HepG2 (cell line): Measurements from ENCODE around the gene ANKRD55. TPM values are rescaled to one million over a fixed set of nuclear protein-coding genes. Genes with fewer than 3 reads are reported as not detected.

Experiments used
- ATAC-seq: fragments of 200-7000 bp; cut with Tn5 transposase; 3 replicates; pipeline ENCODE4 v1.9.1; 2020; ENCODE audit warnings: mild to moderate bottlenecking, moderate library complexity
- BruUV-seq: library from RNA; stranded (reverse); fragments of 400-500 nt; replicated peaks from 2 replicates; lab custom pipeline; 2021; lab: Mats Ljungman, UMichigan
- CTCF ChIA-PET: fragments of 300-600 bp; formaldehyde crosslinking; extraction: SDS; loops from one replicate; lab custom pipeline; 2021; ENCODE audit warnings: low total read pairs, inconsistent platforms, low intra/inter-chr PET ratio; lab: Yijun Ruan, JAX
- POLR2A ChIA-PET: fragments of 350-600 bp; sonication (Branson Sonifier 250); formaldehyde crosslinking; loops from one replicate; lab custom pipeline; 2020; ENCODE audit warnings: antibody characterized with exemption, inconsistent platforms; lab: Yijun Ruan, JAX
- DNase-seq: peaks from one replicate; pipeline ENCODE4 v3.0.0-alpha.2; 2015; ENCODE audit warnings: low spot score
- FAIRE-seq: peaks from 3 replicates; lab custom pipeline; 2011; peaks lifted over from hg19 to GRCh38; lab: Jason Lieb, UNC
- H2AFZ ChIP-seq: one replicate; pipeline ENCODE4 v1.6.1; 2011; ENCODE audit warnings: low read length, inconsistent platforms
- H3K27ac ChIP-seq: fragments of 300-600 bp; 3 replicates; pipeline ENCODE4 v1.8.0; 2011; ENCODE audit warnings: mixed run types, mild to moderate bottlenecking, mixed read lengths, low read length, inconsistent platforms; ENCODE audit not compliant: insufficient read depth; ENCODE audit errors: extremely low read length
- H3K27me3 ChIP-seq, 2 experiments: fragments of 200-600 bp in 1 of 2; 2 replicates in 1 of 2; 3 replicates in 1 of 2; pipeline versions ENCODE4 v1.6.0 to v1.8.0; 2011; ENCODE audit warnings: low read length in 2 of 2, mild to moderate bottlenecking in 2 of 2, moderate library complexity in 2 of 2, inconsistent platforms in 1 of 2; ENCODE audit not compliant: insufficient read depth in 2 of 2, control insufficient read depth in 1 of 2
- H3K36me3 ChIP-seq, 2 experiments: fragments of 200-600 bp in 1 of 2; replicated peaks in 1 of 2; 2 replicates in 1 of 2; 3 replicates in 1 of 2; pipeline versions ENCODE4 v1.5.1 to v1.8.0; 2011; ENCODE audit warnings: low read length in 2 of 2, inconsistent platforms in 1 of 2; ENCODE audit not compliant: insufficient read depth in 2 of 2, control insufficient read depth in 1 of 2
- H3K4me1 ChIP-seq: 2 replicates; pipeline ENCODE4 v1.5.1; 2012; ENCODE audit warnings: low read length, inconsistent platforms; ENCODE audit not compliant: insufficient read depth
- H3K4me2 ChIP-seq: 2 replicates; pipeline ENCODE4 v1.6.0; 2011; ENCODE audit warnings: low read depth, low read length, inconsistent platforms
- H3K4me3 ChIP-seq, 3 experiments: fragments of 200-600 bp in 1 of 3; sonication (generic), shearing (Covaris generic) in 1 of 3; replicated peaks in 1 of 3; 2 replicates each; pipeline ENCODE4 v1.5.1; 2011 to 2016; ENCODE audit warnings: low read length in 3 of 3, inconsistent platforms in 2 of 3, low read depth in 2 of 3, mild to moderate bottlenecking in 2 of 3, control low read depth in 1 of 3, mixed read lengths in 1 of 3; ENCODE audit not compliant: insufficient read depth in 1 of 3
- H3K79me2 ChIP-seq: one replicate; pipeline ENCODE4 v1.6.1; 2011; ENCODE audit warnings: low read length, inconsistent platforms; ENCODE audit not compliant: insufficient read depth
- H3K9ac ChIP-seq: 2 replicates; pipeline ENCODE4 v1.6.0; 2011; ENCODE audit warnings: mild to moderate bottlenecking, low read depth, low read length, inconsistent platforms; ENCODE audit not compliant: insufficient read depth
- H3K9me3 ChIP-seq: 2 replicates; pipeline ENCODE4 v1.5.1; 2012; ENCODE audit warnings: mild to moderate bottlenecking, low read length
- H4K20me1 ChIP-seq: 2 replicates; pipeline ENCODE4 v1.6.0; 2011; ENCODE audit warnings: inconsistent platforms, mild to moderate bottlenecking, low read length, moderate library complexity; ENCODE audit not compliant: insufficient read depth
- ARNTL ChIP-seq: sonication (generic); formaldehyde crosslinking; IDR thresholded peaks from 2 replicates; pipeline ENCODE4 v1.4.0; 2020; ENCODE audit warnings: mild to moderate bottlenecking, missing genetic modification reagents
- DPF2 ChIP-seq: sonication (generic); formaldehyde crosslinking; IDR thresholded peaks from 2 replicates; pipeline ENCODE4 v1.4.0; 2020; ENCODE audit warnings: mild to moderate bottlenecking, low read depth, missing genetic modification reagents, borderline replicate concordance
- HMG20A ChIP-seq: IDR thresholded peaks from 2 replicates; pipeline ENCODE4 v1.6.1; 2016; ENCODE audit warnings: borderline replicate concordance
- ZNF160 ChIP-seq: sonication (generic); formaldehyde crosslinking; IDR thresholded peaks from 2 replicates; pipeline ENCODE4 v1.8.0; 2022; ENCODE audit warnings: mild to moderate bottlenecking, inconsistent platforms, missing genetic modification reagents
- WGBS: methylation state at CpG from one replicate; pipeline ENCODE4 v1.1.6; 2017; ENCODE audit warnings: low lambda C conversion rate; 5-methylcytosine and 5-hydroxymethylcytosine counted together
- in situ Hi-C: cut with HindIII; loops from 2 replicates; pipeline ENCODE4 v1.10.0; 2017; ENCODE audit warnings: low pct_unique_long_range_greater_than_20kb; ENCODE audit not compliant: extremely low pct_ligation_motif_present
- intact Hi-C: fragments of 100-400 bp; cut with micrococcal nuclease; formaldehyde crosslinking; loops from one replicate; pipeline ENCODE4 v1.10.0; 2022; ENCODE audit not compliant: unreplicated experiment
- polyA plus RNA-seq, 8 experiments: library from polyadenylated mRNA; depleted of rRNA in 3 of 8; stranded (reverse) in 7 of 8; unstranded in 1 of 8; fragments of >200 nt; fragmentation: Illumina TruSeq in 4 of 8; extraction: Trizol in 4 of 8; gene quantifications; 2 replicates each; pipeline versions ENCODE4 v1.2.1 to v1.2.3, GENCODE V29; 2011 to 2016; ENCODE audit warnings: low read depth in 4 of 8, missing spikeins in 1 of 8, mixed read lengths in 1 of 8; ENCODE audit not compliant: insufficient read depth in 1 of 8
- total RNA-seq, 5 experiments: library from RNA; depleted of rRNA; stranded (reverse); fragments of >200 nt; fragmentation: Illumina TruSeq; extraction: Trizol; gene quantifications; 2 replicates each; pipeline ENCODE4 v1.2.3, GENCODE V29; 2016; ENCODE audit warnings: low read depth in 1 of 5
- TF ChIP-seq, protein P1 (sequence below): sonication (generic); formaldehyde crosslinking; IDR thresholded peaks from 2 replicates; pipeline ENCODE4 v1.4.0; 2020; ENCODE audit warnings: missing genetic modification reagents
- TF ChIP-seq, protein P2 (sequence below): sonication (generic); formaldehyde crosslinking; IDR thresholded peaks from 2 replicates; pipeline ENCODE4 v1.5.1; 2020; ENCODE audit warnings: mild to moderate bottlenecking, missing genetic modification reagents
- TF ChIP-seq, protein P3 (sequence below): sonication (generic); formaldehyde crosslinking; IDR thresholded peaks from 2 replicates; pipeline ENCODE4 v1.4.0; 2020; ENCODE audit warnings: missing genetic modification reagents
- TF ChIP-seq, protein P4 (sequence below): sonication (generic); formaldehyde crosslinking; IDR thresholded peaks from 2 replicates; pipeline ENCODE4 v1.4.0; 2020; ENCODE audit warnings: missing genetic modification reagents, mild to moderate bottlenecking, borderline replicate concordance

ANKRD55 gene
- total and polyA plus RNA-seq, 2 of the 13 experiments (the other 11 are each of a cell fraction or from before 2014, with no cell fraction given) = 0.11 to 0.28 TPM

DNA sequence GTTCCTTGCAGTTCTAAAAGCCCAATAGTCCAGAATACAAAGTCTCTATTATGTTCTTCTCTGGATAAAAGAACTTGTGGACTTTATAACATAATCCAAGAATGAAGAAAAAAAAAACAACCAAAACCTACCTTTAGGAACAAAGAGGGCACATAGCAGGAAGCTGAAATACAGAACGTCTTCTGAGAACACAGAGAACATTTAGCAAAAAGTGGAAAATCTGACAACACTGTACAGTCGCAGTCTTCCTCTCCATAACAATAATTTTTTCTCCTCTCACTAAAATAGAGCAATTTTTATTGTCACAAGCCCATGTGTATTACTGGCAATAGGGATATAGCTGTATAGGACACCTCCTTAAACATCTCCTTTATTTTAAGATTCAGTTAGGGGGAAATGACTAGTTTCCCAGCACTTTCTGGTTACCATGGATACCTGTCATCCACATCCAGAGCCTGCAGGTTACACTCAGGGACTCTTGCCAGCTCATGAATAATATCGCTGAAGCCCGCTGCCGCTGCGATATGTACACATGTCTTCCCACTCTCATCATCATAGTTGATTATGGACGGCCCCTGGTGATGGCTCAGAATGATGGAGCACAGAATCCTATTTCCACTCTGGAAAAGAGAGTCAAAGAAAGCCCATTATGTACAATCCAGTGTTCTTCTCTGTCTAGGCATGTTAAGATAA, 106.5 kb downstream of the ANKRD55 start (continued):
- TF ChIP-seq, protein P1, sequence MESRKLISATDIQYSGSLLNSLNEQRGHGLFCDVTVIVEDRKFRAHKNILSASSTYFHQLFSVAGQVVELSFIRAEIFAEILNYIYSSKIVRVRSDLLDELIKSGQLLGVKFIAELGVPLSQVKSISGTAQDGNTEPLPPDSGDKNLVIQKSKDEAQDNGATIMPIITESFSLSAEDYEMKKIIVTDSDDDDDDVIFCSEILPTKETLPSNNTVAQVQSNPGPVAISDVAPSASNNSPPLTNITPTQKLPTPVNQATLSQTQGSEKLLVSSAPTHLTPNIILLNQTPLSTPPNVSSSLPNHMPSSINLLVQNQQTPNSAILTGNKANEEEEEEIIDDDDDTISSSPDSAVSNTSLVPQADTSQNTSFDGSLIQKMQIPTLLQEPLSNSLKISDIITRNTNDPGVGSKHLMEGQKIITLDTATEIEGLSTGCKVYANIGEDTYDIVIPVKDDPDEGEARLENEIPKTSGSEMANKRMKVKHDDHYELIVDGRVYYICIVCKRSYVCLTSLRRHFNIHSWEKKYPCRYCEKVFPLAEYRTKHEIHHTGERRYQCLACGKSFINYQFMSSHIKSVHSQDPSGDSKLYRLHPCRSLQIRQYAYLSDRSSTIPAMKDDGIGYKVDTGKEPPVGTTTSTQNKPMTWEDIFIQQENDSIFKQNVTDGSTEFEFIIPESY (CRISPR knock-in tag) = peak; percentile 80
- TF ChIP-seq ZNF160 (no peak), HMG20A (no peak)

DNA sequence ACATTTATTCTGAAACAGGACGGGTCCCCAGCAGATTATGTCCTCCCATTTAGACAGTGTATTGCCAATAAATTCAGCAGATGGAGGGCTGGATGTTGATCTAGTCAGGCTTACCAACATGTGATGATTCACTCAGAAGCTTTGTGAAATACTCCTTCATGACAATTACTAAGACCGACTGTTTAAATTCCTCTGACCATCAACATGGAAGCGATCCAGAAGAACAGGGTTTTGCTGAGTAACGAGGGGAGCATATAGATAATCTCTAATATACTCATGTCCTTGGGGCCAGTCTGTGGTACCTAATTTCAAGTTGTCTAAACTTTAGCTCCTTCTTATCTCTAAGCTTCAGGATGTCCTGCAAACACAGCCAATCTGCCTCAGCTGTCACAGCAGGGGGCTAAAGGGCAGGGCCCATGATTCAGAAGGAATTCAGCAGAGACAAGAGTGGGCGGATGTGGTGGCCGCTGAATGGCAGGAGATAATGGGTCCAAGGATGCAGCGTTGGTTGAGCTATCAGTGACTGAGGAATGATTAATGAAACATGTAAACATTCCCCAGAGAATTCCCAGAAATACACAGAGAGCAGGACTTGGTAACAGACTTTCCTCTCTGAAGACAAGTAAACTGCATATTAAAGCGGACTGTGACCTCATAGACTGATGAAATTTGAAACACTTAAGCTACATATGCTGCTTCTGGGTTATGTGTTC, 109.4 kb downstream of the ANKRD55 start:
- Histone ChIP-seq H3K4me3 (peak overlapping the region; percentile 6 to 45 (median 29); a peak in 2 of 6 replicates), H3K27ac (peak overlapping the region; percentile 86), H3K9ac (peak overlapping the region; percentile 61), H3K9me3 (no peaks in the 10 kb centered on the region), H2AFZ (no peak overlapping the region), H3K36me3 (no peaks in the 10 kb centered on the region; a peak in 1 of 5 replicates), H3K4me1 (peaks cover 73% of the 10 kb centered on the region), H4K20me1 (no peaks in the 10 kb centered on the region), H3K4me2 (peak overlapping the region; percentile 73), H3K27me3 (no peaks in the 10 kb centered on the region), H3K79me2 (peaks cover 11% of the 10 kb centered on the region)
- DNase-seq = peak; percentile 99
- TSS peak; percentile 65 for BruUV-seq
- ATAC-seq = peak; percentile 98
- WGBS = 3% methylated on average over 8 of the region's 8 CpGs
- in situ Hi-C loops = no loop called here
- ChIA-PET POLR2A (interaction anchor here (0.6 to 2.1 kb wide), 18 partner anchors 9 to 190 kb away, joined by 3 to 18 read pairs (median 6); partner anchors contain the start of gene IL6ST), CTCF (no interaction called here)
- intact Hi-C loops = loop anchor here (2.0 to 5.0 kb wide), 4 partner anchors 66 to 784 kb away; partner anchors contain the start of genes IL6ST and SETD9
- peak; percentile 96 for FAIRE-seq
- TF ChIP-seq DPF2 (CRISPR knock-in tag) (peak; percentile 75; the same call in 1 of the 2 replicates), ARNTL (CRISPR knock-in tag) (no peak)
- TF ChIP-seq, protein P2, sequence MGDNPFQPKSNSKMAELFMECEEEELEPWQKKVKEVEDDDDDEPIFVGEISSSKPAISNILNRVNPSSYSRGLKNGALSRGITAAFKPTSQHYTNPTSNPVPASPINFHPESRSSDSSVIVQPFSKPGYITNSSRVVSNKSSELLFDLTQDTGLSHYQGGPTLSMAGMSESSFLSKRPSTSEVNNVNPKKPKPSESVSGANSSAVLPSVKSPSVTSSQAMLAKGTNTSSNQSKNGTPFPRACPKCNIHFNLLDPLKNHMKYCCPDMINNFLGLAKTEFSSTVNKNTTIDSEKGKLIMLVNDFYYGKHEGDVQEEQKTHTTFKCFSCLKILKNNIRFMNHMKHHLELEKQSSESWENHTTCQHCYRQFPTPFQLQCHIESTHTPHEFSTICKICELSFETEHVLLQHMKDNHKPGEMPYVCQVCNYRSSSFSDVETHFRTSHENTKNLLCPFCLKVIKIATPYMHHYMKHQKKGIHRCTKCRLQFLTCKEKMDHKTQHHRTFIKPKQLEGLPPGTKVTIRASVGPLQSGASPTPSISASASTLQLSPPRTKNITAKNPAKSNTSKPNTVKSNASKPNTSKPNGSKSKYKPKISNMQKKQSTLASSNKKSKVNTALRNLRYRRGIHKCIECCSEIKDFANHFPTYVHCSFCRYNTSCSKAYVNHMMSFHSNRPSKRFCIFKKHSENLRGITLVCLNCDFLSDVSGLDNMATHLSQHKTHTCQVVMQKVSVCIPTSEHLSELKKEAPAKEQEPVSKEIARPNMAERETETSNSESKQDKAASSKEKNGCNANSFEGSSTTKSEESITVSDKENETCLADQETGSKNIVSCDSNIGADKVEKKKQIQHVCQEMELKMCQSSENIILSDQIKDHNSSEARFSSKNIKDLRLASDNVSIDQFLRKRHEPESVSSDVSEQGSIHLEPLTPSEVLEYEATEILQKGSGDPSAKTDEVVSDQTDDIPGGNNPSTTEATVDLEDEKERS (CRISPR knock-in tag) = 0 out of 2 replicates have a peak, but pooled peaks have one; percentile 37
- TF ChIP-seq, protein P3, sequence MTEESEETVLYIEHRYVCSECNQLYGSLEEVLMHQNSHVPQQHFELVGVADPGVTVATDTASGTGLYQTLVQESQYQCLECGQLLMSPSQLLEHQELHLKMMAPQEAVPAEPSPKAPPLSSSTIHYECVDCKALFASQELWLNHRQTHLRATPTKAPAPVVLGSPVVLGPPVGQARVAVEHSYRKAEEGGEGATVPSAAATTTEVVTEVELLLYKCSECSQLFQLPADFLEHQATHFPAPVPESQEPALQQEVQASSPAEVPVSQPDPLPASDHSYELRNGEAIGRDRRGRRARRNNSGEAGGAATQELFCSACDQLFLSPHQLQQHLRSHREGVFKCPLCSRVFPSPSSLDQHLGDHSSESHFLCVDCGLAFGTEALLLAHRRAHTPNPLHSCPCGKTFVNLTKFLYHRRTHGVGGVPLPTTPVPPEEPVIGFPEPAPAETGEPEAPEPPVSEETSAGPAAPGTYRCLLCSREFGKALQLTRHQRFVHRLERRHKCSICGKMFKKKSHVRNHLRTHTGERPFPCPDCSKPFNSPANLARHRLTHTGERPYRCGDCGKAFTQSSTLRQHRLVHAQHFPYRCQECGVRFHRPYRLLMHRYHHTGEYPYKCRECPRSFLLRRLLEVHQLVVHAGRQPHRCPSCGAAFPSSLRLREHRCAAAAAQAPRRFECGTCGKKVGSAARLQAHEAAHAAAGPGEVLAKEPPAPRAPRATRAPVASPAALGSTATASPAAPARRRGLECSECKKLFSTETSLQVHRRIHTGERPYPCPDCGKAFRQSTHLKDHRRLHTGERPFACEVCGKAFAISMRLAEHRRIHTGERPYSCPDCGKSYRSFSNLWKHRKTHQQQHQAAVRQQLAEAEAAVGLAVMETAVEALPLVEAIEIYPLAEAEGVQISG = peak; percentile 81
- TF ChIP-seq, protein P4, sequence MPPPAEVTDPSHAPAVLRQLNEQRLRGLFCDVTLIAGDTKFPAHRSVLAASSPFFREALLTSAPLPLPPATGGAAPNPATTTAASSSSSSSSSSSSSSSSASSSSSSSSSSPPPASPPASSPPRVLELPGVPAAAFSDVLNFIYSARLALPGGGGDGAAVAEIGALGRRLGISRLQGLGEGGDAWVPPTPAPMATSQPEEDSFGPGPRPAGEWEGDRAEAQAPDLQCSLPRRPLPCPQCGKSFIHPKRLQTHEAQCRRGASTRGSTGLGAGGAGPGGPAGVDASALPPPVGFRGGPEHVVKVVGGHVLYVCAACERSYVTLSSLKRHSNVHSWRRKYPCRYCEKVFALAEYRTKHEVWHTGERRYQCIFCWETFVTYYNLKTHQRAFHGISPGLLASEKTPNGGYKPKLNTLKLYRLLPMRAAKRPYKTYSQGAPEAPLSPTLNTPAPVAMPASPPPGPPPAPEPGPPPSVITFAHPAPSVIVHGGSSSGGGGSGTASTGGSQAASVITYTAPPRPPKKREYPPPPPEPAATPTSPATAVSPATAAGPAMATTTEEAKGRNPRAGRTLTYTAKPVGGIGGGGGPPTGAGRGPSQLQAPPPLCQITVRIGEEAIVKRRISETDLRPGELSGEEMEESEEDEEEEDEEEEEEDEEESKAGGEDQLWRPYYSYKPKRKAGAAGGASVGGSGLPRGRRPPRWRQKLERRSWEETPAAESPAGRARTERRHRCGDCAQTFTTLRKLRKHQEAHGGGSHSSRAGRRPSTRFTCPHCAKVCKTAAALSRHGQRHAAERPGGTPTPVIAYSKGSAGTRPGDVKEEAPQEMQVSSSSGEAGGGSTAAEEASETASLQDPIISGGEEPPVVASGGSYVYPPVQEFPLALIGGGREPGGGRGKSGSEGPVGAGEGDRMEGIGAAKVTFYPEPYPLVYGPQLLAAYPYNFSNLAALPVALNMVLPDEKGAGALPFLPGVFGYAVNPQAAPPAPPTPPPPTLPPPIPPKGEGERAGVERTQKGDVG (CRISPR knock-in tag) = no peak
